ENCODE data around the gene KCNH5.

Gene KCNH5, protein sequence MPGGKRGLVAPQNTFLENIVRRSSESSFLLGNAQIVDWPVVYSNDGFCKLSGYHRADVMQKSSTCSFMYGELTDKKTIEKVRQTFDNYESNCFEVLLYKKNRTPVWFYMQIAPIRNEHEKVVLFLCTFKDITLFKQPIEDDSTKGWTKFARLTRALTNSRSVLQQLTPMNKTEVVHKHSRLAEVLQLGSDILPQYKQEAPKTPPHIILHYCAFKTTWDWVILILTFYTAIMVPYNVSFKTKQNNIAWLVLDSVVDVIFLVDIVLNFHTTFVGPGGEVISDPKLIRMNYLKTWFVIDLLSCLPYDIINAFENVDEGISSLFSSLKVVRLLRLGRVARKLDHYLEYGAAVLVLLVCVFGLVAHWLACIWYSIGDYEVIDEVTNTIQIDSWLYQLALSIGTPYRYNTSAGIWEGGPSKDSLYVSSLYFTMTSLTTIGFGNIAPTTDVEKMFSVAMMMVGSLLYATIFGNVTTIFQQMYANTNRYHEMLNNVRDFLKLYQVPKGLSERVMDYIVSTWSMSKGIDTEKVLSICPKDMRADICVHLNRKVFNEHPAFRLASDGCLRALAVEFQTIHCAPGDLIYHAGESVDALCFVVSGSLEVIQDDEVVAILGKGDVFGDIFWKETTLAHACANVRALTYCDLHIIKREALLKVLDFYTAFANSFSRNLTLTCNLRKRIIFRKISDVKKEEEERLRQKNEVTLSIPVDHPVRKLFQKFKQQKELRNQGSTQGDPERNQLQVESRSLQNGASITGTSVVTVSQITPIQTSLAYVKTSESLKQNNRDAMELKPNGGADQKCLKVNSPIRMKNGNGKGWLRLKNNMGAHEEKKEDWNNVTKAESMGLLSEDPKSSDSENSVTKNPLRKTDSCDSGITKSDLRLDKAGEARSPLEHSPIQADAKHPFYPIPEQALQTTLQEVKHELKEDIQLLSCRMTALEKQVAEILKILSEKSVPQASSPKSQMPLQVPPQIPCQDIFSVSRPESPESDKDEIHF

DNA sequence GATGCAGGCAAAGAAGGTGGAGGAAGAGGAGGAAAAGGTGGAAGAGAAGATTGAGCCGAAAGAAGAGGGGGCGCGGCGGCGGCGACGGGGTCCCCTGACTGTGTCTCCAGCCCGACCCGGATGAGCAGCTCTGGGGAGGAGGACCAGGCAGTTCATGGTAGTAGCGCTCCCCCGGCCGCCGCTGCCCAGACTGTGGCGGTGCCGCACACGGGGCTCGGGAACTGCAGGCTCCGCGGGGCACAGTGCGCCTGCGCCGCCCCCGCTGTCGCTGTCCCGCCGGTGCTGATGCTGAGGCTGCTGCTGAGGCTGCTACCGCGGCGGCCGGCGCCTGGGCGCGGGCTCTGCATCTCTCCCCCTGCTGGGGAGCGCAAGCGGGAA is at the start of gene KCNH5:
Gene KCNH5, minus strand, starts transcription at position 225 of the 378 bp plus-strand sequence. CDS start 272 bp downstream, outside the sequence.
- DNase-seq, result no peak

DNA sequence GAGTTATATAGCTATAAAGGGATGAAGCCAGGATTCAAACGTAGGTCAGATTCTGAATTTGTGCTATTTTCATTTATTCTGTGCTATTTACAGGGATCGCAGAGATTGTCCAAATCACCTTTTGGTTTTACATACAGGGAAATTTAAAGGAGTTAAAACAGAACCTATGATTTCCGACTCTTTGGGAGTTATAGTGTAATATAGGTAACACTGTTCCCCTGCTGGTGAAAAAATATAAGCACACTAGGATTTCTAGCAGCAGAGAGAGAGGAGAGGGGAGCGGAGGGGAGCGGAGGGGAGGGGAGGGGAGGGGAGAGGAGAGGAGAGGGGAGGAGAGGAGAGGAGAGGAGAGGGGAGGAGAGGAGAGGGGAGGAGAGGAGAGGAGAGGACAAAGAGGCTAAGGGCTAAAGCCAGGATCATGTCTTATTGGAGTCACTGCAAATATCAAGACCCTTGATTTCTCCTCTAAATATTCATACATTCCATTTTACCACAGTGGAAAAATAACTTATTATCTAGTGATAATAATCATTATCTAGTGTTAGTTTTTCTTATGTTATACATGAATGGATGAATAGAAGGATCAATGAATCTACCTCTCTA is 46.2 kb upstream of the KCNH5 start:
- DNase-seq, result no peak

DNA sequence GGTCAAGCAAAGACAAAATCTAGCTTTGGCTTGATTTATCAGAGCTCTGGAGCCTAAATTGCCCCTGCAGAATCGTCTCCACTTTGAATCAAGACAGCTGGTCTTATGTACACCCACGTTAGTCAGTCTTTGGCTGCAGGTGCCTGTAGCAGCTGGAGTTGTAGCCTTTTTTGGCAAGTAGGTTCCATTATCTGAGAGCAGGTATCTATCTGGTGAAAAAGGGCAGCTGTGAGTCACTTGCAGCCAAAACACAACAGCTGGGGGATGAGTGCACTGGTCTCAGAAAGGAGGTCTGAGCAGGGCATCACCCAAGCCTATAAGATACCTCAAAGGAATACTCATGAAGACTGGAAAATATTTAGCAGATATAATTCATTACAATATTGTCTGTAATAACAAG is 43.6 kb upstream of the KCNH5 start:
- no peak for DNase-seq

DNA sequence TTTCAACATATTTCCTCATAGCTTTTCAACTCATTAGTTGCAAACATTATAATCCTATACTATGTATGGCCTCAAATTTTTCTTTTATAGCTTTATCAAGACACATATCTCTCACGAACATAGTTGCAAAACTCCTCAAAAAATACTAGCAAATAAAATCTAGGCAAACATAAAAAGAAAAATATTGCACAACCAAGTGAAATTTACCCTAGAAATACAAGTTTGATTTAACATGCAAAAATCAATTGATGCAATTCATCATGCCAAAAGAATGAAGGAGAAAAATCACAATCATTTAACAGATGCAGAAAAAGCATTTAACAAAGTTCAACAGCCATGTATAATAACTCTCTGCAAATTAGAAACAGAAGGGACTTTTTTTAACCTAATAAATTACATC is 33.3 kb upstream of the KCNH5 start:
- no peak for DNase-seq

DNA sequence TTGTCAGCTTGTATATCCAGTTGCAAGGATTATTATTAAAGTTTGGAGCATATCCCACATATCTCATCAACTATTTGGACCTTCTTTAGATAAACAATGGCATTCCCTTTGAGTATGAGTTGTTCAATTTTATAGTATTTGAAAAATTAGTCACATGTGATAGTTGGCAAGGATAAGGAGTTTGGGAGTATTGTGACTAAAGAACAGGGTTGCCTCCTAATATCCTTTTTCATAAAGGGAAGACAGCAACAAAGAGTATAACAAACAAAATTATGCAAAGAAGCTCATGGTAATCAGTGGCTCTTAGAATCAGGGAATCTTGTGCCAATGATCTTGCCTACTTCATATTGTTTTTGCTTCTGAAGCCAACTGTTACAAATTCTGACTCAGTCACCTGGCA is 31.2 kb upstream of the KCNH5 start:
- DNase-seq, result no peak

DNA sequence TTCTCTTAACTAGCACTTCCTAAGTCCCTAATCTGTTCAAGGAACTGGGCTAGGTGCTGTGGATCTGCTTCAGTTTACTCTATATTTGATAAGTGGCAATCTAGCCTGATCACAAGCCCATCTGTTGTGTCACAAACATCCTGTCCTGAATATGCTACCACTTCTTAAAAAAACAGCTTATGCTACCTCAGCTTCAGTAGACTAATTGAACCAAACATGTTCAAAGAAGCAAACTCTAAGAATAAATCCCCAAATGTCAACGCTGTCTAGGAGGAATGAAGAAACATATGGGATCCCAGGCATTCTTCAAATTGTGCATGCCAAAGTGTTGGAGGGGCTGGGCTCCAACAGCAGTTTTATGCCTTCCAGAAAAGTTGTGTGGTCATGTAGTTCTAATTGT is 10.4 kb upstream of the KCNH5 start:
- no peak for DNase-seq

DNA sequence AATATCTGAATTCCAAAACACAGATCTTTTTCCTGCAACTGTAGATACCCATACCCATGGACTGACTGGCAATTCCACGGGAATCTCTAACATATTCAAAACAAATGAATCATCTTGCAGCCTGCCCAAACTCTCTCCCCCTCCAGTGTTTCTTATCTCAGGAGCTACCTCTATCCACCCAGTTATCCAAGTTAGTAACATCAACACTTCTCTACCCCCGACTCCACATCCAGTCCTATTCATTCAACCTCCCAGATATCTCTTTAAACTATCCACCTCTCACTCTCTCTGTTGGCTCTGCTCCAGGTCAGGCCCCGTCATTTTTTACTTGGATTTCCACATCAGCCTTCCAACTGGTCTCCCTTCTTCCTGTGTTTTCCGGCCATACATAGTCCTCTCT is 6.7 kb upstream of the KCNH5 start:
- no peak for DNase-seq

DNA sequence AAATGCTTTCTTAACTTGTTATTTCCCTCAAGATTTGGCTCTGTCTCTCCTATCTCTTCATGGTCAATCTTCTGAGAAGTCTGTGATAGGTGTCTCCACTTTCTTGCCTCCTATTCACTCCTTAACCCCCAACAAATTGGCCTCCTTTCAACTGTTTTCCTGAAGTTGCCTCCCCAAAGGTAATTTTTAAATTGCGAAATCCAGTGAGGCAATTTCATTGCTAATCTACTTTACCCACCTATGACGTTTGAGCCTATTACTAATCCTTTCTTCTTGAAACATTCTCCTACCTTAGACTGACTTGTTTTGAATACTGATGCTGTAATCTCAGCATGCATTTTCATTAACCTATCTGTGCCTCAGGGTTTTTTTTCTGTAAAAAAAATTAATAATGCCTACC is 6.0 kb upstream of the KCNH5 start:
- DNase-seq, result no peak

DNA sequence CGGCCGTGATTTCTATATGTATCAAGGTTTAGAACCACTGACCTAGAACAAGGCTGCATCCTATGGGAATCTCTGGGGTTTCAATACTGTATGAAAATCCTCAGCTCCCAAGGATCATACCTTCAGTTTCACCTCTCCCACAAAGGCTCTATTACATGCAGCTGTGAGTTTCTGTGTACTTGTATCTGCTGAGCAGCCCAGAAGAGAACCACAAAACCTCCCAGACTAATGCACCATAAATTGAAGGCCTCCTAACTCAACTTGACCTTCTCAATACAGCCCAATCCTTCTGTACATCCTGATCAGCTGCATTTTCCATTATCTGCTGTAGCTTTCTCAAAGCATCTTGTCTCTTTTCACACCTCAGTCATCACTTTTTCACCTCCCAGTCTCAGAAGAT is 5.4 kb upstream of the KCNH5 start:
- no peak for DNase-seq

DNA sequence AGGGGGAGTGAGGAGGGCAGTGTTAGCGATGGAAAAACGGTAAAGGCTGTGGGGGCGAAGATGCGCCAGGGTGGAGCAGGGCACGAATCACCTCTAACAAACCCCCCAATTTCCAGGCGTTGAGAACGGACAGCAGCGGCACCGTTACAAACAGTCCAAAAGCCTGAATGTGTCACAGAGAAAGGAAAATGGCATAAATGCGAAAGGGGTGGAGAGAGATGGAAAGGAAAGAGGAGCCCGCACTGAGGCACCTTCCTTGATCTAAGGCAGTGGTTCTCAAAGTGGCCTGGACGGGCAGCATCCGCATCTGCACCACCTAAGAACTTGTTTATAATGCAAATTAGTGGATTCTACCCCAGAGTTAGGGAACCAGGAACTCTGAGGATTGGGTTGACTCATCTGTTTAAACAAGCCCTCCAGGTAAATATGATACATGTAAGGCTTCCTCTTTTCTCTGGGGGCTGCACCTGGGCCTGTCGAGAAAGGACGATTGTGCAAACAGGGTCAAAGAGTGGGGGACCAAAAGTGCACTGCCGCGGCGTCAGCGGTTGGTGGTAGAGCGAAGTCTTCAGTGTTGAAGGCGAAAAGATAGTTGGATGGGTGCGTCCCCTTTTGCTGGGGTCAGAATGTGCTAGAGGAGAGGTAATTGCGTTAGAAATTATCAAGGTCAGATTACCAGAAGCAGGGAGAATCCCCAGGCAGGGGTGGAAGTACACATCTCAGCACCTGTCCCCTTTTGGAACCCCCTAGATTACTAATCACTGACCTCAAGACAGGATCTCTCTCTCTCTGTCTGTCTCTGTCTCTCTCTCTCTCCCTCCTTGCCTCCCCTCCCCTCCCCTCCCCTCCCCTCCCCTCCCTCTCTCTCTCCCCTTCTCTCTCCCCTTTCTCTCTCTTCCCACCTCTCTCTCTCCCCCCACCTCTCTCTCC is 1.3 kb upstream of the KCNH5 start:
- no peak for DNase-seq

DNA sequence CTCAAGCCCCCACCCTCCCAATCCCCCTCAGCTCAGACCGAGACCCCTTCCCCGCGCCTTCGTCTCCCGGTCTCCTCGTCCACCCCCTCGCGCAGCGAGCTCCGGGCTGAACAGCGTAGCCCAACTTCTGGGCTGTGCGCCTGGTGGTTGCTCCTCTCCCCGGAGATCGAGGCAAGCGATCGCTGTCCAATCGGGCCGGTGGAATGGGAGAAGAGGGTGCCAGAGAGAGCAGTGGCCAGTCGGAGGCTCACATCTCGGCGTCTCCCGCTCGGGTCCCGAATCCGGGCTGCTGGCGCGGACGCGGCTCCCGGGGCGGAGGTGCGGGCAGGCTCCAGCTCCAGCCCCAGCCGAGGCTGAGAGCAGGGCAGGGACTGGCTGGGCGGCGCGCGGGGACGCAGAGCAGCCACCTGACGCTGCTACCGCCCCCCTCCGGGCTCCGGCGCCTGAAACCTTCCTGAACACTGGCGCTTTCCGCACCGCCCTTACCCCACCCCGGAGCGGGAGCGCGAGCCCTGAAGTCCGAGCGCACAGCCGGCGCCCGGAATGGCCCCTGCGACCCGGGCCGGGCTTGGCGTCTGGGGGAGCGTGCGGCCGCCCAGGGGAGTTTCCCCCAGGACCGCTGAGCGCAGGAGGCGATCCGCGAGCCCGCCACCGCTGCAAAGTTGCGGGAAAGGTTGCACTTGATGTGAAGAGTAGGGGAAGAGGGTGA is 508 bp upstream of the KCNH5 start:
- DNase-seq, result no peak

DNA sequence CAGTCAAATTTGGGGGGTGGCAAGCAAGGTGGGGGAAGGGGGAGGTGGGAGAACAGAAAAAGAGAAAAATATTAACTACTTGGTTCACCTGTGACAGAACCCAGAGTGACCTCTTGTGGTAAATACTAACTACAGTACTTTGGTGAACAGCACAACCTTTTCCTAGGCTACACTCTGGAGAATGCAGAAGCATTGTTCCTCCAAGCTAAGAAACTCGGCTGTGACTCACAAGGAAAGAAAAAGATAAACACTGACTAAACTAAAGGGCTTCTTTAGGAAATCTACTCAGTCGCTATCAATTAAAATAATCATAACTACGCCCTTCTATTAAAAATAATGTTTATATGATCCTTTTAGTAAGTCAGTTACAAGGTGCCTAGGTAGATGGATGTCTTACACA is 5.4 kb downstream of the KCNH5 start:
- DNase-seq, result no peak

DNA sequence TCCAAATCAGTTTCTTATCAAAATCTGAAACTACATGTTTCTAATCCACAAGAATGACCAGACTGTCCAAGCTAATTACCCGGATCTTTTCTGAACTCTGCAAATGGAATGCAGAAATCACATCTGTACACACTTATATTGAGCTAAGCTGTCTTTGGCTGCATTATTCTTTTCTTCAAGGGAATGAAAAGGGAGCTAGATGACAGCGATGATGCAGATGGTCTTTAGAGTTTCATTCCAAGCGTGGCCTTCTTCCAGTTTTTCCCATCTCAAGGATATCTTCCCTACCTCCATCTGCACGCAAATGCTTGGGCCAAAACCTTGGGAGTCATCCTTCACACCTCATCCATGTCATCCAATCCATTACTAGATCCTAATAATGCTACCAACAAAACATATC is 12.6 kb downstream of the KCNH5 start:
- no peak for DNase-seq

DNA sequence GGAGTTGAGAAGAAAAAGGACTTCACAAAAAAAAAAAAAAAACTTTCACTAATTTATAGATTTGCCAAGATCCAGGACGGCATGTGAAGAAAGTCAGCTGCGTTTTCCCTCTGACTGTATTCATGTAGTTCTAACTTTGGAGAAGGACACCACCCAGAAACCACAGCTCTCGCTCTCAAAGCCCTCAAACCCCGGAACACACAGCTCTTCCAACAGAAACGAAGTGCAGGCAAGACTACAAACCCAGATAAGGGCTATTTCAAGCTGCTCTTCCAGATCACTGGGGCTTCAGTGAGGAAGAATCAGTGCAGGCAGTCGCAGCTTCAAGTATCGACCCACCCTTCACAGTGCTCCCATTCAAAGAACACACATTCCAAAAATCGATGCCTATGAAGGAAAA is 13.2 kb downstream of the KCNH5 start:
- no peak for DNase-seq

DNA sequence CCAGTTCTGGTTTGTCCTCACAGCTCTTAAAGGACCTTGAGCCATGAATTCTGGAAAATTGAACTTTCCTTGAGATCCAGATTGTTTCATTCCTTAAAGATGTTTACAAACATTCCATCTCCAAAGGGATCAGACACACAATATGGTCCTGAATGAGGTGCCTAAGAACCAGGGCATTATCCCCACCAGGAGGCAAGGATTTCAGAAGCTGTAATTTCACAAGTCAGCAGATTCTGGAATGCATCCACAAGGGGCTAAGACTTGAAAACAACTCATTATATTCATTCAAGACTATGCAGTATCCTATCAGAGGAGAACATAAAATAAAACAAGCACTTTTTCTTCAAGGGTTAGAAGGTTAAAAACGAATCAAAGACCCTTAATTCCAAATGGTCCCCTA is 15.1 kb downstream of the KCNH5 start:
- no peak for DNase-seq

DNA sequence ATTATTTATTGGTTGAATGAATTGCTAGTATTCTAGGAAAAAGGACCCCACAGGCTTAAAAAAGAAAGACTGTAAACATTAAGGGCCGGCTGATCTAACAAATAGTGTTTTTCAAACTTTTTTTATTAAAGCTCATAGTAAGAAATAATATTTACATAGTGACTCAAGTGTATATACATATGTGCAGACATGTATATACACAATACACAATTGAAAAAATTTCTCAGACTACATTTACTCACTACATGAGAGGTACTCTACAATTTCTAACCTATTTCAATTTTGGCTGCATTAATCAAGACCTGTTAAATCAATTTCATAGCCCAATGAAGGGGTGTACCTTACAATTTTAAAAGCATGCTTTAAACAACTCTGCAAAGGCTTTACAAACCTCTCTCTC is 17.5 kb downstream of the KCNH5 start:
- no peak for DNase-seq

DNA sequence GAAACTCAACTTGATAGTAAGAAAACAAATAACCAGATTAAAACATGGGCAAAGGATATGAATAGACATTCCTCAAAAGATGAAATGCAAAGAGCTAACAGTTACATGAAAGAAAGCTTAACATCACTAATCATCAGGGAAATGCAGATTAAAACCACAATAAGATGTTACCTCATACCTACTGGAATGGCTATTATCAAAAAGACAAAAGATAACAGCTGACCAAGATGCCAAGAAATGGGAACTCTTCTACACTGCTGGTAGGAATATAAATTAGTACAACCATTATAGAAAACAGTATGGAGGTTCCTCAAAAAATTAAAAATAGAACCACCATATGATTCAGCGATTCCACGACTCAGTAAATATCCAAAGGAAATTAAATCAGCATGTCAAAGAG is 18.8 kb downstream of the KCNH5 start:
- DNase-seq, result no peak

DNA sequence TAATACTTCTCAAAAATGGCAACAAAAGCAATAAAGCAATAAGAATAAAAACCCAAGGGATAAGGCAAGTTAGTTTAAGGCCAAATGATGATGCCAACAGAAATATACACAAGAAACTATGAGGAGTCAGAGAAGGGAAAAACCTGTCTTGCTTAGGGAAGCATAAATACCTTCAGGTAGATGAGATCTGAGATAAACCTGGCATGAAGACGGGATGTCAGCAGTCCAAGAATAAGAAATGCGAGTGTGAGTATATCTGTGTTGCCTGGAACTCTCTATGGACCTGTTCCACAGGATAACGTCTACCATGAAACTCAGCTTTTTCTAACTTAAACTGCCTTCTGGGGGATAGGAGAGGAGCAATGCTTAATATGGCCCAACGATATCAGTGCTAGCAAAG is 30.6 kb downstream of the KCNH5 start:
- no peak for DNase-seq

DNA sequence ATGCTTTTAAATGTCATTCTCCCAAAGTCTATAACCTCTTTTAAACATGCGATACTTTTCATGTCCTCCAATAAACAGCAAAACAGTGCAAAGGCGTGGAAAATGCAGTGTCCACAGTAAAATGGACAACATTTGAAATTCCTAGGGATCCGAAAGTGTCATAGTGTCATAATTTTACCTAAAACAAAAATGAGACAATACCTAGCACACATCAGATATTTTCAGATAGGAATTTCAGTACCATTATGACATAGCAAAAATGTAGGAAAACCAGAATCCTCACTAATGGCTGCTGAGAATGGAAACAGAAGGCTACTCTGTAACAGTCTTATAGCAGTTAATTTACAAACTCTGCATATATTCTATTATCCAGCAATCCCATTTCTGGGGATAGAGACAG is 33.1 kb downstream of the KCNH5 start:
- no peak for DNase-seq

DNA sequence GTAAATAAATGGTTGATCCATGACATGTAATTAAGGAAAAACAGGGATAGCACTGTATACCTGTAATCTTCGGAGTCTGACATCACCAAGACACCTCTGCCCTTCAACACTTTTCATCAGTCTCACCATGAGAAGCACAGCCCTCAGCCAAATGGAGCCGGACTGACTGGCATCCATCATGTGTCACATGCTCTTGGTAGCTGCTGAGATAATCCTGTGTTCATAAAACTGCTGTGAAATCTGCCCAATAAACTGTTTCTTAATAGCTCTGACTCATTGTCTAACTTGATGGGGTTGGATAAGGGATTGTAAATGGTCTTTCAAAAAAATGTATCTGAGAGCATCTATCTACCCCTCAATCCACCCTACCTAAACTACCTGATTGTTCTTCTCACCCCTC is 33.6 kb downstream of the KCNH5 start:
- DNase-seq, result no peak

DNA sequence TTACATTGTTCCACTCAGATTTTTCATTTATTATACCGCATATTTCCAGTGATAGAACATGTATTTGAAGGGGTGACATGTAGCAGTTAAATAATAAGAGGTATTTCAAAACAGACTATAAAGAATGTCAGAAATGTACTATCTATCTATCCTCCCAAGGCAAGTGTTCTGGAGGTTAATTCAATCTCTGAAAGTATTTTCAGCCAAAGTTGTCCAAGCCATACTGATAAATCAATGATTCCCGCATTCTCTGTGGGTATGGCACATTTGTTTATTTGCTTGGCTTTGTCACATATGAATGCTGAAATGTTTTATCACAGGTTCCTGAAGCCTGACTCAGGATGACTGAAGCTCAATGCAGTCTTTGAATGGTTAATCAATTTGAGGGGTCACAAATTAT is 35.8 kb downstream of the KCNH5 start:
- no peak for DNase-seq

DNA sequence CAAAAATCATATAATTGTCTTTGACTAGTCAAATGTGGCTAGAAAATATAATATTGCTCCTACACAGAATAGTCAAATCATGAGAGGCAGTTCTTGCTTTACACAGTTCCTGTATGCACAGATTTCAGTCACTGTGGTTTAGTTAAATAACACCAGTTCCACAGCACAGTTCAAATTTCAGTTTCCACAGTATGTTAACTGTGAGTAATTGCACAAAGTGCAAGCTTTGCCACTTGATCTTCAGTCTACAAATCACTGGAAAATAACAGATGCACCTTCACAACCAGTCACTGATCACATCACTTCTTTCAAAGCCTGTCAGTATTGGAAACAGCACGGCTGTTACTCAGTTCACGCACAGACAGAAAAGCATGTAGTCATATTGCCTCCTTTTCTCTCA is 38.7 kb downstream of the KCNH5 start:
- no peak for DNase-seq
